ENCODE results near the gene TAS1R3. TPM values are rescaled to one million over a fixed set of nuclear protein-coding genes. Genes with fewer than 3 reads are reported as not detected.
A peak's percentile ranks its signal among the peaks of the same experiment; 100 is the strongest.

Gene TAS1R3
- total RNA-seq, 1 experiment from 2014 or later: 0.31 TPM

- Histone ChIP-seq H3K4me1 (ENCODE audit: control insufficient read depth, insufficient read depth, low read length) (peaks cover 40% of the 10 kb centered on the region), H3K27me3 (ENCODE audit: control insufficient read depth, insufficient read depth, low read length) (no peaks in the 10 kb centered on the region), H3K4me3 (ENCODE audit: low read depth in 2 of 2, low read length in 2 of 2) (peak overlapping the region; percentile 74 to 85; a peak in 3 of 4 replicates), H3K9me3 (ENCODE audit: control insufficient read depth, insufficient read depth, low read depth, low read length) (no peaks in the 10 kb centered on the region), H3K36me3 (ENCODE audit: control insufficient read depth, insufficient read depth, low read length) (no peaks in the 10 kb centered on the region; the same call in 1 of the 2 replicates), H3K27ac (ENCODE audit: low read length) (peak overlapping the region; percentile 93)
- TF ChIP-seq SIN3A (IDR thresholded peaks at IDR 0.05; ENCODE audit: borderline replicate concordance, insufficient read depth, low read depth, low read length) (no peak), REST (IDR thresholded peaks at IDR 0.05; ENCODE audit: insufficient read depth in 1 of 2, low read depth in 2 of 2, low read length in 1 of 2) (no peak), TCF7L2 (IDR thresholded peaks at IDR 0.05; ENCODE audit: low read depth, low read length) (no peak), POLR2AphosphoS5 (IDR thresholded peaks at IDR 0.05; ENCODE audit: low read depth, low read length) (no peak), CTCF (IDR thresholded peaks at IDR 0.05) (no peak)
- no TSS peak for BruUV-seq (replicated peaks)
- POLR2A ChIA-PET: no interaction called here
- intact Hi-C loops (cut with micrococcal nuclease; ENCODE audit: unreplicated experiment) (no loop called here), in situ Hi-C loops (cut with HindIII; ENCODE audit: low pct_unique_long_range_greater_than_20kb, low sequenced_read_pairs) (no loop called here)
- DNase-seq (ENCODE audit: low read depth, low spot score) (no peak), ATAC-seq (no peak)
- CTCF ChIA-PET: interaction anchor here (1.0 to 2.2 kb wide), 2 partner anchors 17 to 26 kb away, joined by 5 to 8 read pairs; no protein-coding TSS in a partner anchor
Measured at GRCh38 chr1:1345860-1346500, 14.9 kb downstream of the TAS1R3 start.

- Histone ChIP-seq H3K4me1 (ENCODE audit: control insufficient read depth, insufficient read depth, low read length) (peaks cover 42% of the 10 kb centered on the region), H3K36me3 (ENCODE audit: control insufficient read depth, insufficient read depth, low read length) (no peaks in the 10 kb centered on the region; the same call in 1 of the 2 replicates), H3K4me3 (ENCODE audit: low read depth in 2 of 2, low read length in 2 of 2) (peak overlapping the region; percentile 74 to 85; a peak in 3 of 4 replicates), H3K27me3 (ENCODE audit: control insufficient read depth, insufficient read depth, low read length) (no peaks in the 10 kb centered on the region), H3K9me3 (ENCODE audit: control insufficient read depth, insufficient read depth, low read depth, low read length) (no peaks in the 10 kb centered on the region), H3K27ac (ENCODE audit: low read length) (peak overlapping the region; percentile 93)
- POLR2A ChIA-PET: interaction anchor here (0.5 kb wide), 1 partner anchor 101 kb away, joined by 9 read pairs; no protein-coding TSS in a partner anchor
- intact Hi-C loops (cut with micrococcal nuclease; ENCODE audit: unreplicated experiment) (no loop called here), in situ Hi-C loops (cut with HindIII; ENCODE audit: low pct_unique_long_range_greater_than_20kb, low sequenced_read_pairs) (no loop called here)
- no TSS peak for BruUV-seq (replicated peaks)
- ATAC-seq (no peak), DNase-seq (ENCODE audit: low read depth, low spot score) (no peak)
- CTCF ChIA-PET: interaction anchor here (1.0 to 2.2 kb wide), 2 partner anchors 17 to 26 kb away, joined by 5 to 8 read pairs; no protein-coding TSS in a partner anchor
- no peak for TF ChIP-seq SIN3A (IDR thresholded peaks at IDR 0.05; ENCODE audit: borderline replicate concordance, insufficient read depth, low read depth, low read length)
- TF ChIP-seq TCF7L2 (IDR thresholded peaks at IDR 0.05; ENCODE audit: low read depth, low read length): no peak
- TF ChIP-seq CTCF (IDR thresholded peaks at IDR 0.05): no peak
- no peak for TF ChIP-seq REST (IDR thresholded peaks at IDR 0.05; ENCODE audit: insufficient read depth in 1 of 2, low read depth in 2 of 2, low read length in 1 of 2)
- no peak for TF ChIP-seq POLR2AphosphoS5 (IDR thresholded peaks at IDR 0.05; ENCODE audit: low read depth, low read length)
Measured at GRCh38 chr1:1346501-1346890, 15.4 kb downstream of the TAS1R3 start.
